HG03565 (cell line): Measurements from ENCODE around the gene ITPR2.
"Not testable (repeated sequence)": the region's sequence is repeated elsewhere in the genome, so short reads cannot be mapped to it uniquely, and the experiment has no call there.

Source experiments
- ATAC-seq: cut with Tn5 transposase; IDR thresholded peaks from one replicate; pipeline ENCODE4 v1.9.1; 2021; ENCODE audit warnings: mild to moderate bottlenecking, moderate library complexity; ENCODE audit not compliant: unreplicated experiment

ITPR2 gene

DNA sequence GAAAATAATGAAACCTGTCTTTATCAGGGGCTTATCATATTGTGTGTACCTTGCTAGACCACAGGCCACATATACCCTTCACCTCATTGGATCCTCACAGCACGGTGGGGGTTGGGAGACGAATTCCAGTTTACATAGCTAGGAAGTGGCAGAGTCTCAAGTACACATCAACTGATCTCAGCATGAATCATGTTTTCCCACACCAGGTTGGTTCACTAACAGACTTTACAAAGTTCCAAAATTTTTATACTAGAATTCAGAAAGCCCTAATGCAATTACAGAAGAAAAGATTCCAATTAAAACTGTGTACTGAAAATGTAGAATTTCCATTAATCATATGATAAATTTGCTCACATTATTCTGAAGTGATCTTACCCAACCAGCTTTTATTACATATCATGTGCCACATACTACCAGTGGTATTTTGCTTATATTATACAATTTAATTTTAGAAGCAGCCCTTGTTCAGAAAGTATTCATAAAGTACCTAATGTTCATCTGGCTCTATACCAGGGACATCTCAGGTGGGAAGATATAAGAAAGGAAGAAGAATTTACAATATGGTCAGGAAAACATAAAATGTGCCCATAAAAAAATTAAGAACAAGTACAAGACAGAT lies 196.2 kb downstream of the ITPR2 start:
- no peak for ATAC-seq

GRCh38 chr12:26633591-26634210 lies 199.3 kb downstream of the ITPR2 start:
- no peak for ATAC-seq

DNA sequence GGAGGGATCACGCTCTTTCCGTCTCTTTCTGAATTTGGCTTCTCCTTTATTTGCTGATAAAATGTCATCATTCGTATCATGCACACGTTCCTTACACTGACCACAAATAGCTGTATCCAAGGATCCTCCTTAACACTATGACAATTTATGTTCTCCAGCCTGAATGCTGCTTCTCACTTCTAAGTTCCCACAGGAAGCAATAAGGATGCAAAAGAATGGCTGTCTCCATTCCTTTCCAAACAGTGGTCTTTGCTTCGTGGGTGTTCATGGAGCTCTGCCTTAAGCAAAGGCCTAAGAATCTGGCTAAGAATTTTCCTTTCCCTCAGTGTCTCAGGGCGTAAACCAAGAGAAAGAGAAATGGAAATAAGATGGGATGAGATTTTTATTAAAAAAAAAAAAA lies 200.2 kb downstream of the ITPR2 start:
- no peak for ATAC-seq

GRCh38 chr12:26631846-26632245 lies 201.1 kb downstream of the ITPR2 start:
- no peak for ATAC-seq

DNA sequence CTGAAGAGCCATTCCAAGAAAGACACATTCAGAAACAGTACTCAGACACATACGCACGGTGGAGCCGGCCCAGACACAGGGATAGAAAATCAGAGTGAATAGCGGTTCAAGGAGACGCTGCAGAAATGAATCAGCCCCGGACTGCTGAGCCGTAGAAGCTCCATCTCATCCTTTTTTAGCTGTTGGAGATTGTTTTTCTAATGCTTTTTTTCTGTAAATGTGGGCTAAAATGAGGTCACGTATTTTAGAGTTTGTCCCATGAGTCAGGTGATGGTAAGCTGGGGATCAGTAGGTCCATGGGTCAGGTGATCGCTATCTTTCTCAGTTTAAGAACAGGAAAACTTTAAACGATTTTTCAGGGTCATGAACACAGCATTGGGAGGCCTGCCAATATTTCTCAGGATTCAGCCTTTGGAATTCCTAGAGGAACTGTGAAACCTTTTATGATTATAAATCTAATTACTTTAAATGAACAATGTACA lies 202.4 kb downstream of the ITPR2 start:
- ATAC-seq: no peak

GRCh38 chr12:26629864-26630263 lies 203.1 kb downstream of the ITPR2 start:
- ATAC-seq: no peak

DNA sequence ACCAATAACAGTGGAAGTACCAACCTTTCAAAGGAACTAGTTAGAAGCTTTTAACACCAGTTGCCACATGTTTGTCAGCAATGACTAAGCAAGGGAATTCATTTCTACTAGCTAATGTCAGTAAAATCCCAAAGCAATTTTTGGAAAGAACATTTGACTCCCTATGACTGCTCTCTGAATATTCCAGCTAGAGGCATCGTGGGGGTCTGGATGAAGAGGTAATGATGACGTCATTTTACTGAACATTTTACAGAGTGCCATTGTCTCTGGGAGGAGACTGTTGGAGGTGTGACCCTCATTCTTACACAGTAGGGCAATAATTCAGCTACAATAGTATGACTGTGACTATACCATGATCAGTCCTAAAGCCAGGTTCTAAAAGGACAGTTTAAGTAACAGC lies 204.8 kb downstream of the ITPR2 start:
- no peak for ATAC-seq

GRCh38 chr12:26627335-26627734 lies 205.7 kb downstream of the ITPR2 start:
- no peak for ATAC-seq

GRCh38 chr12:26623136-26623535 lies 209.9 kb downstream of the ITPR2 start:
- ATAC-seq: no peak

- no peak for ATAC-seq
Measured at GRCh38 chr12:26622601-26623000, 210.4 kb downstream of the ITPR2 start.

DNA sequence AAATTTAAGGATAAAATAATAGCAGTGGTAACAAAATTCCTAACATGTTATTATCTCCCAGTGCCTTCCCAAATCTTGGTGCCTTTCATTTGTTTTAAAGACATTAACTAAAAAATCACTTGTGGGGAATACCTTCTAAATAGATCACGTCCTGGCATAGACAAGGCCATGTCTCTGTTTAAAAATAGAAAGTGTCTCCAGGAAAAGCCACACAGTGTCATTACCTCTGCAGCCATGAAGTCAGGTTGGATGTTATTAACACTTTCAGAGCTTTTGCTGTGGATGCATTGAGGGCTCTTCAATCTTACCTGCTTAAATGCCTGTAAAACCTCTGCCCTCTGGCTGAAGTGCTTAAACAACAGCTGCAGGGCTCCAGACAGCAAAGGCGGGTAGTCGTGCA lies 211.1 kb downstream of the ITPR2 start:
- no peak for ATAC-seq

- ATAC-seq: no peak
Measured at GRCh38 chr12:26620907-26621306, 212.1 kb downstream of the ITPR2 start.

DNA sequence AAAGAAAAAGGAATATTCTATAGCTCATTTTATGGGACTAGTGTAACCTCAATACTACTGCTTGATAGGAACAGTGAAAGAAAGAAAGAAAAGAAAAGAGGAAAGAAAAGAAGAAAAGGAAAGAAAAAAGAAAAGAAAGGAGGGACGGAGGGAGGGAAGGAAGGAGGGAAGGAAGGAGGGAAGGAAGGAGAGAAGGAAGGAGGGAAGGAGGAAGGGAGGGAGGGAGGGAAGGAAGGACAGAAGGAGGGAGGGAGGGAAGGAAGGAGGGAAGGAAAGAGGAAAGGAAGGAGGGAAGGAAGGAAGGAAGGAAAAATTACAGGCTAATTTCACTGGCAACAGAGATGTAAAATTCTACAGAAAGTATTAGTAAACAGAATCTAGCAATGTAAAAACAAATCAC lies 215.5 kb downstream of the ITPR2 start:
- no peak for ATAC-seq

DNA sequence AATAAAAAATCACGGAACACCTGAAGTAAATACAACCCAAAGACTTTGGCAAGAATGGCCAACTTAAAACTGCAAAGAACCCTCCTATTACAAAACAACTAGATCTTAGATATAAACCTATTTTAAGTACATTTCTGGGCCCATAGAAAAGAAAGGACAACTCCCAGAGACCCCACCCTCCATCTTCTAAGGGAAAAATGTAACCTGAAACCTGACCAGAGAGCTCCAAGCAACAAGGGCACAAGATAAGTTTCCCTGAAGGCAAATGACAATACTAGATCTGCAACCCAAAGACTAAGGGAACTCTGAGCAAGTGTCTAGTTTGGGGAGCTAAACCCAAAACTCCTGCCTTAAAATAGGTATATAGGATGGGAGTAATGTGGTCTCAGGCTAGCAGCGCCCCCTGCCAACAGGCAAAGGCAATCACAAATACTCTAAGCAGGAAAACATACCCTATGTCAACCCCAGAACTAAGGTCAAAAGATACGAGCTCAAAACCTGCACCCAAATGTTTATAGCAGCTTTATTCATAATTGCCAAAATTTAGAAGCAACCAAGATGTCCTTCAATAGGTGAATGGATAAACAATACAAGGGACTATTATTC lies 218.9 kb downstream of the ITPR2 start:
- no peak for ATAC-seq

- ATAC-seq: no peak
Measured at GRCh38 chr12:26612203-26612602, 220.8 kb downstream of the ITPR2 start.

GRCh38 chr12:26611598-26611997 lies 221.4 kb downstream of the ITPR2 start:
- no peak for ATAC-seq

- no peak for ATAC-seq
Measured at GRCh38 chr12:26610774-26611173, 222.2 kb downstream of the ITPR2 start.

DNA sequence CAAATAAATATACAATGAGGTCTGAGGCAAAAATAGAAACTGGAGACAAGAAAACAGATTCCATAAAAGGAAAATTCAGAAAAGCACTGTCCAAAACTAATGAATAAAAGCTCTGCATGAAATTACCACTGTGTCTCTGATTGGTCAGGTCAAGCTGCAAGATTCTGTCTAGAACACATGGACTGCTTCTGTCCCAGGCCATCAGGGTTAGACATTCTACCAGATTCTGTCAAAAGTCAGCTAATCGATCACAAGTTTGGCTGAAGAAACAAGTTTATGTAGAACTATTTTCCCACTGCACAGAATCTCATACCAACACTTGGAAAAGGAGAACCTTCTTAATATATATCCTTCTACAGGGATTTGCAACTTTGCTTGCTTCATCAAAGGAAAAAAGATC lies 223.0 kb downstream of the ITPR2 start:
- no peak for ATAC-seq

- ATAC-seq: no peak
Measured at GRCh38 chr12:26608706-26609105, 224.3 kb downstream of the ITPR2 start.

- ATAC-seq: no peak
Measured at GRCh38 chr12:26608273-26608672, 224.7 kb downstream of the ITPR2 start.

- no peak for ATAC-seq
Measured at GRCh38 chr12:26606911-26607310, 226.1 kb downstream of the ITPR2 start.

GRCh38 chr12:26604813-26605212 lies 228.2 kb downstream of the ITPR2 start:
- not testable (repeated sequence) for ATAC-seq
